Upper lobe of left lung (tissue), 6 donors: Measurements from ENCODE around the gene FBXO3. TPM values are rescaled to one million over a fixed set of nuclear protein-coding genes. Genes with fewer than 3 reads are reported as not detected.
A peak's percentile ranks its signal among the peaks of the same experiment; 100 is the strongest.

Experiments used
- ATAC-seq, 2 donors: fragments of 200-7000 bp; cut with Tn5 transposase; one replicate each; pipeline ENCODE4 v1.9.1; 2022; ENCODE audit warnings: mild to moderate bottlenecking in 2 of 2, moderate library complexity in 2 of 2; ENCODE audit not compliant: low FRiP score in 2 of 2
- DNase-seq, 2 donors: peaks; one replicate each; pipeline ENCODE4 v3.0.0-alpha.2; 2019 to 2020
- H3K27ac ChIP-seq, 4 donors: fragments of 200-600 bp; sonication (generic); one replicate each; pipeline ENCODE4 v1.5.1; 2016 to 2019
- H3K27me3 ChIP-seq, 4 donors: fragments of 200-600 bp; sonication (generic); one replicate each; pipeline ENCODE4 v1.5.1; 2017 to 2019
- H3K36me3 ChIP-seq, 4 donors: fragments of 200-600 bp; sonication (generic); one replicate each; pipeline ENCODE4 v1.5.1; 2016 to 2019
- H3K4me1 ChIP-seq, 4 donors: fragments of 200-600 bp; sonication (generic); one replicate each; pipeline ENCODE4 v1.5.1; 2018 to 2019
- H3K4me3 ChIP-seq, 4 donors: fragments of 200-600 bp; sonication (generic); one replicate each; pipeline ENCODE4 v1.5.1; 2017 to 2019; ENCODE audit warnings: mild to moderate bottlenecking in 2 of 4, moderate library complexity in 1 of 4
- H3K9me3 ChIP-seq, 4 donors: fragments of 200-600 bp; sonication (generic); one replicate each; pipeline ENCODE4 v1.5.1; 2018 to 2019
- CTCF ChIP-seq, 6 experiments: fragments of 450-650 bp in 4 of 6; fragments of 200-600 bp in 2 of 6; sonication (generic) in 2 of 6; IDR thresholded peaks; one replicate each; pipeline ENCODE4 v1.5.1; 2016 to 2019; ENCODE audit warnings: antibody characterized with exemption in 6 of 6
- EP300 ChIP-seq, 4 donors: sonication (generic); formaldehyde crosslinking; IDR thresholded peaks; one replicate each; pipeline ENCODE4 v1.5.1; 2017; ENCODE audit warnings: antibody characterized with exemption in 4 of 4, control low read depth in 2 of 4
- POLR2A ChIP-seq, 4 donors: fragments of 450-650 bp; IDR thresholded peaks; one replicate each; pipeline ENCODE4 v1.5.1; 2016 to 2017; ENCODE audit warnings: antibody characterized with exemption in 4 of 4, mild to moderate bottlenecking in 2 of 4
- POLR2AphosphoS5 ChIP-seq, 2 donors: sonication (generic); formaldehyde crosslinking; IDR thresholded peaks; one replicate each; pipeline ENCODE4 v1.5.1; 2017; ENCODE audit warnings: antibody characterized with exemption in 2 of 2
- WGBS, 2 donors: methylation state at CpG; one replicate each; pipeline ENCODE4 v1.1.5; 2017 to 2018; 5-methylcytosine and 5-hydroxymethylcytosine counted together
- total RNA-seq, 6 donors: library from RNA; depleted of rRNA in 4 of 6; stranded (reverse); fragments of >200 nt in 4 of 6; gene quantifications; one replicate each; pipeline versions ENCODE4 v1.1.0 to v1.2.1, GENCODE V29; 2016 to 2021
- donor health status: DM: no; HTN: no; CAD: no; lungs with moderate emphysema.
- donor health status: DM: no; HTN: yes; CAD: no; lungs with severe emphysema.

The FBXO3 gene
- total RNA-seq, 6 donors from 2014 or later: 9.9 to 50.8 (median 26.9) TPM

GRCh38 chr11:33699515-33700062, 74.7 kb downstream of the FBXO3 start:
- peaks cover 42 to 79% (median 64%) of the 10 kb centered on the region in 4 donors for H3K4me1 ChIP-seq
- peak overlapping the region; percentile 83 to 90 (median 89) for H3K27ac ChIP-seq
- no peaks in the 10 kb centered on the region for H3K9me3 ChIP-seq

GRCh38 chr11:33698921-33699320, 75.4 kb downstream of the FBXO3 start:
- H3K4me1 ChIP-seq: peaks cover 36 to 73% (median 60%) of the 10 kb centered on the region in 4 donors
- H3K27ac ChIP-seq: peak overlapping the region in 1 of 4 donors; percentile 90
- DNase-seq: no peak
- no peak for ATAC-seq
- WGBS, 2 donors: 65 to 75% methylated on average over 5 of the region's 5 CpGs
- no peaks in the 10 kb centered on the region for H3K36me3 ChIP-seq
- no peaks in the 10 kb centered on the region for H3K9me3 ChIP-seq
- H3K4me3 ChIP-seq: no peak overlapping the region
- no peaks in the 10 kb centered on the region for H3K27me3 ChIP-seq
- TF ChIP-seq CTCF (IDR thresholded peaks at IDR 0.05) (no peak), POLR2A (IDR thresholded peaks at IDR 0.05) (no peak), POLR2AphosphoS5 (IDR thresholded peaks at IDR 0.05) (no peak), EP300 (IDR thresholded peaks at IDR 0.05) (no peak)

More at GRCh38 chr11:33699515-33700062, 74.7 kb downstream of the FBXO3 start:
- peak overlapping the region in 1 of 4 donors; percentile 66 for H3K4me3 ChIP-seq
- TF ChIP-seq EP300 (IDR thresholded peaks at IDR 0.05) (no peak), POLR2A (IDR thresholded peaks at IDR 0.05) (no peak), CTCF (IDR thresholded peaks at IDR 0.05) (no peak), POLR2AphosphoS5 (IDR thresholded peaks at IDR 0.05) (no peak)
- WGBS, 2 donors: 66 to 74% methylated on average over 10 to 12 of the region's 12 CpGs
- peak in 1 of 2 donors; percentile 25 for DNase-seq
- ATAC-seq: no peak
- H3K36me3 ChIP-seq: no peaks in the 10 kb centered on the region
- no peaks in the 10 kb centered on the region for H3K27me3 ChIP-seq

GRCh38 chr11:33697997-33698396, 76.3 kb downstream of the FBXO3 start:
- Histone ChIP-seq H3K9me3 (no peaks in the 10 kb centered on the region), H3K4me3 (no peak overlapping the region), H3K27ac (no peak overlapping the region), H3K27me3 (no peaks in the 10 kb centered on the region), H3K4me1 (peaks cover 38 to 70% (median 55%) of the 10 kb centered on the region in 4 donors), H3K36me3 (no peaks in the 10 kb centered on the region)
- ATAC-seq: no peak
- DNase-seq: no peak
- WGBS, 2 donors: 73 to 79% methylated on average over 3 of the region's 3 CpGs
- no peak for TF ChIP-seq POLR2AphosphoS5 (IDR thresholded peaks at IDR 0.05)
- no peak for TF ChIP-seq POLR2A (IDR thresholded peaks at IDR 0.05)
- no peak for TF ChIP-seq CTCF (IDR thresholded peaks at IDR 0.05)
- TF ChIP-seq EP300 (IDR thresholded peaks at IDR 0.05): no peak

GRCh38 chr11:33696931-33697638, 77.2 kb downstream of the FBXO3 start:
- DNase-seq: no peak
- Histone ChIP-seq H3K9me3 (no peaks in the 10 kb centered on the region), H3K27me3 (no peaks in the 10 kb centered on the region), H3K27ac (no peak overlapping the region), H3K4me3 (no peak overlapping the region), H3K36me3 (no peaks in the 10 kb centered on the region), H3K4me1 (peaks cover 37 to 70% (median 54%) of the 10 kb centered on the region in 4 donors)
- ATAC-seq: no peak
- TF ChIP-seq CTCF (IDR thresholded peaks at IDR 0.05): no peak
- TF ChIP-seq POLR2AphosphoS5 (IDR thresholded peaks at IDR 0.05): no peak
- no peak for TF ChIP-seq POLR2A (IDR thresholded peaks at IDR 0.05)
- TF ChIP-seq EP300 (IDR thresholded peaks at IDR 0.05): no peak
- WGBS, 2 donors: 76 to 78% methylated on average over 6 of the region's 6 CpGs
